Kidney epithelial cell (primary cell): ENCODE results near the gene GNG11. TPM values are rescaled to one million over a fixed set of nuclear protein-coding genes. Genes with fewer than 3 reads are reported as not detected.

Experiments
- DNase-seq: peaks from one replicate; pipeline ENCODE4 v3.0.0-alpha.2; 2010; ENCODE audit warnings: low read depth
- H3K27me3 ChIP-seq: 2 replicates; pipeline ENCODE4 v1.6.0; 2011; ENCODE audit warnings: low read length; ENCODE audit not compliant: control insufficient read depth, insufficient read depth
- H3K36me3 ChIP-seq: 2 replicates; pipeline ENCODE4 v1.5.1; 2011; ENCODE audit warnings: low read length; ENCODE audit not compliant: control insufficient read depth, insufficient read depth
- H3K4me3 ChIP-seq: 2 replicates; pipeline ENCODE4 v1.5.1; 2011; ENCODE audit warnings: low read depth, mild to moderate bottlenecking, control low read depth, low read length
- CTCF ChIP-seq: IDR thresholded peaks from 2 replicates; pipeline ENCODE4 v1.5.1; 2011; ENCODE audit warnings: mild to moderate bottlenecking, moderate library complexity, low read length, control low read depth, inconsistent platforms; ENCODE audit not compliant: insufficient read depth, poor library complexity, severe bottlenecking
- total RNA-seq: library from RNA; depleted of rRNA; stranded (reverse); fragments of >200 nt; gene quantifications from 2 replicates; pipeline ENCODE4 v1.2.3, GENCODE V29; 2015

Gene GNG11
- total RNA-seq, 1 donor from 2014 or later: 12.6 TPM

GRCh38 chr7:93958216-93958615 is 36.7 kb downstream of the GNG11 start:
- DNase-seq: no peak
- Histone ChIP-seq H3K4me3 (no peak overlapping the region), H3K27me3 (no peaks in the 10 kb centered on the region), H3K36me3 (no peaks in the 10 kb centered on the region)
- no peak for TF ChIP-seq CTCF

GRCh38 chr7:93958651-93959050 is 37.1 kb downstream of the GNG11 start:
- Histone ChIP-seq H3K27me3 (no peaks in the 10 kb centered on the region), H3K4me3 (no peak overlapping the region), H3K36me3 (no peaks in the 10 kb centered on the region)
- TF ChIP-seq CTCF: no peak
- no peak for DNase-seq

- Histone ChIP-seq H3K4me3 (no peak overlapping the region), H3K36me3 (no peaks in the 10 kb centered on the region), H3K27me3 (no peaks in the 10 kb centered on the region)
- no peak for DNase-seq
- TF ChIP-seq CTCF: no peak
These were observed 39.5 kb downstream of the GNG11 start for GRCh38 chr7:93960986-93961385.

GRCh38 chr7:93964262-93964661 is 42.7 kb downstream of the GNG11 start:
- no peak for TF ChIP-seq CTCF
- no peaks in the 10 kb centered on the region for H3K36me3 ChIP-seq
- no peak overlapping the region for H3K4me3 ChIP-seq

GRCh38 chr7:93964813-93965212 is 43.3 kb downstream of the GNG11 start:
- Histone ChIP-seq H3K4me3 (no peak overlapping the region), H3K27me3 (no peaks in the 10 kb centered on the region), H3K36me3 (no peaks in the 10 kb centered on the region)
- no peak for DNase-seq
- no peak for TF ChIP-seq CTCF

More at GRCh38 chr7:93964262-93964661, 42.7 kb downstream of the GNG11 start:
- DNase-seq: no peak
- H3K27me3 ChIP-seq: no peaks in the 10 kb centered on the region

GRCh38 chr7:93968911-93969620 is 47.5 kb downstream of the GNG11 start:
- H3K4me3 ChIP-seq: no peak overlapping the region
- DNase-seq: no peak
- no peaks in the 10 kb centered on the region for H3K27me3 ChIP-seq
- no peaks in the 10 kb centered on the region for H3K36me3 ChIP-seq
- TF ChIP-seq CTCF: no peak
